Ishikawa (cell line): ENCODE results near the gene R3HDM2.

Experiments
- CEBPB ChIP-seq: IDR thresholded peaks from 2 replicates; pipeline ENCODE4 v1.6.1; 2012
- CREB1 ChIP-seq: IDR thresholded peaks from 2 replicates; pipeline ENCODE4 v1.6.1; 2012; ENCODE audit warnings: low read depth
- EGR1 ChIP-seq: IDR thresholded peaks from 2 replicates; pipeline ENCODE4 v1.6.1; 2012
- EP300 ChIP-seq: IDR thresholded peaks from 2 replicates; pipeline ENCODE4 v1.6.1; 2012; ENCODE audit warnings: borderline replicate concordance
- FOXM1 ChIP-seq: IDR thresholded peaks from 2 replicates; pipeline ENCODE4 v1.6.1; 2012; ENCODE audit warnings: low read depth, borderline replicate concordance
- NFIC ChIP-seq: IDR thresholded peaks from 2 replicates; pipeline ENCODE4 v1.6.1; 2012
- RAD21 ChIP-seq: IDR thresholded peaks from 2 replicates; pipeline ENCODE4 v1.6.1; 2012; ENCODE audit warnings: low read depth
- TAF1 ChIP-seq: IDR thresholded peaks from 2 replicates; pipeline ENCODE4 v1.6.1; 2012; ENCODE audit warnings: low read depth, mild to moderate bottlenecking
- TCF12 ChIP-seq: IDR thresholded peaks from 2 replicates; pipeline ENCODE4 v1.6.1; 2012; ENCODE audit warnings: low read depth
- TEAD4 ChIP-seq: IDR thresholded peaks from 2 replicates; pipeline ENCODE4 v1.6.1; 2012
- YY1 ChIP-seq: IDR thresholded peaks from 2 replicates; pipeline ENCODE4 v1.6.1; 2012; ENCODE audit warnings: low read depth
- ZBTB7A ChIP-seq: IDR thresholded peaks from 2 replicates; pipeline ENCODE4 v1.6.1; 2012; ENCODE audit warnings: low read depth
- TF ChIP-seq, protein P1 (sequence below): IDR thresholded peaks from 2 replicates; pipeline ENCODE4 v1.6.1; 2012
- TF ChIP-seq, protein P2 (sequence below): IDR thresholded peaks from 2 replicates; pipeline ENCODE4 v1.6.1; 2012; ENCODE audit warnings: low read depth, mild to moderate bottlenecking
- TF ChIP-seq, protein P3 (sequence below): IDR thresholded peaks from 2 replicates; pipeline ENCODE4 v1.6.1; 2012

R3HDM2 gene

DNA sequence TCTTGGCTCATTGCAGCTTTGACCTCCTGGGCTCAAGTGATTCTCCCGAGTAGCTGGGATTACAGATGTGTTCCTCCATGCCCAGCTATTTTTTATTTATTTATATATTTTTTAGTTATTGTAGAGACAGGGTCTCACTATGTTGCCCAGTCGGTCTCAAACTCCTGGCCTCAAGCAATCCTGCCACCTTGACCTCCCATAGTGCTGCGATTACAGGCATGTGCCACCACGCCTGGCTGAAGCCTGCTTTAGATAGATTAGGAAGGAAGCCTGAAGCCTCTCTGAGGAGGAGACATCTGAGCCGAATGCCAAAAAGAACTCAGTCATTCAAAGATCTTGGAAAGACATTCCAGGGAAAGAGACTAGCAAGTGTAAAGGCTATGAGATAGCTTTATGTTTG is 13.9 kb upstream of the R3HDM2 start:
- no peak for TF ChIP-seq NFIC
- TF ChIP-seq TAF1: no peak
- TF ChIP-seq, protein P1, sequence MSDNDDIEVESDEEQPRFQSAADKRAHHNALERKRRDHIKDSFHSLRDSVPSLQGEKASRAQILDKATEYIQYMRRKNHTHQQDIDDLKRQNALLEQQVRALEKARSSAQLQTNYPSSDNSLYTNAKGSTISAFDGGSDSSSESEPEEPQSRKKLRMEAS: no peak
- TF ChIP-seq CEBPB: no peak
- no peak for TF ChIP-seq FOXM1
- no peak for TF ChIP-seq ZBTB7A
- TF ChIP-seq, protein P2, sequence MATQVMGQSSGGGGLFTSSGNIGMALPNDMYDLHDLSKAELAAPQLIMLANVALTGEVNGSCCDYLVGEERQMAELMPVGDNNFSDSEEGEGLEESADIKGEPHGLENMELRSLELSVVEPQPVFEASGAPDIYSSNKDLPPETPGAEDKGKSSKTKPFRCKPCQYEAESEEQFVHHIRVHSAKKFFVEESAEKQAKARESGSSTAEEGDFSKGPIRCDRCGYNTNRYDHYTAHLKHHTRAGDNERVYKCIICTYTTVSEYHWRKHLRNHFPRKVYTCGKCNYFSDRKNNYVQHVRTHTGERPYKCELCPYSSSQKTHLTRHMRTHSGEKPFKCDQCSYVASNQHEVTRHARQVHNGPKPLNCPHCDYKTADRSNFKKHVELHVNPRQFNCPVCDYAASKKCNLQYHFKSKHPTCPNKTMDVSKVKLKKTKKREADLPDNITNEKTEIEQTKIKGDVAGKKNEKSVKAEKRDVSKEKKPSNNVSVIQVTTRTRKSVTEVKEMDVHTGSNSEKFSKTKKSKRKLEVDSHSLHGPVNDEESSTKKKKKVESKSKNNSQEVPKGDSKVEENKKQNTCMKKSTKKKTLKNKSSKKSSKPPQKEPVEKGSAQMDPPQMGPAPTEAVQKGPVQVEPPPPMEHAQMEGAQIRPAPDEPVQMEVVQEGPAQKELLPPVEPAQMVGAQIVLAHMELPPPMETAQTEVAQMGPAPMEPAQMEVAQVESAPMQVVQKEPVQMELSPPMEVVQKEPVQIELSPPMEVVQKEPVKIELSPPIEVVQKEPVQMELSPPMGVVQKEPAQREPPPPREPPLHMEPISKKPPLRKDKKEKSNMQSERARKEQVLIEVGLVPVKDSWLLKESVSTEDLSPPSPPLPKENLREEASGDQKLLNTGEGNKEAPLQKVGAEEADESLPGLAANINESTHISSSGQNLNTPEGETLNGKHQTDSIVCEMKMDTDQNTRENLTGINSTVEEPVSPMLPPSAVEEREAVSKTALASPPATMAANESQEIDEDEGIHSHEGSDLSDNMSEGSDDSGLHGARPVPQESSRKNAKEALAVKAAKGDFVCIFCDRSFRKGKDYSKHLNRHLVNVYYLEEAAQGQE: no peak
- TF ChIP-seq CREB1: no peak

DNA sequence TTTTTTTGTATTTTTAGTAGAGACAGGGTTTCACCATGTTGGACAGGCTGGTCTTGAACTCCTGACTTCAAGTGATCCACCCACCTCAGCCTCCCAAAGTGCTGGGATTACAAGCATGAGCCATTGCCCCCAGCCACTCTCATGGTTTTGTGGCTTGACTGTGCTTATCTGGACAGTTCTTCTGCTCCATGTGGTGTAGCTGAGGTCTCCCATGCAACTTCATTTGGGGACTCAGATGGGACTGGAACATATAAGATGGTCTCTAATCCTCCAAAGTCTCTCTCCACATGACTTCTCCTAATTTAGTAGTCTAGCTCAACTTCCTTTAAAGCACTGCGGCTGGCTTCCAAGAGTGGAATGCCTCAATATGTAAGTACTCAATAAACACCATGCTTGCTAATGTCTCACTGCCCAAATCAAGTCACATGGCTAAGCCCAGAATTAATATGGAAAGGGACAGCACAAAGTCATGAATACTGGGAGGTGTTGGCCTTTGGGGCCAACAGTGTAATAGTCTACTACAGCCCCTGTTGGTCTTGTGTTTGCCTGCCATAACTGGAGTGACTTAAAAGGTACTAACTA is 11.1 kb upstream of the R3HDM2 start:
- TF ChIP-seq TCF12 (no peak), NFIC (no peak), CEBPB (no peak), CREB1 (no peak), TEAD4 (no peak)
- TF ChIP-seq, protein P3, sequence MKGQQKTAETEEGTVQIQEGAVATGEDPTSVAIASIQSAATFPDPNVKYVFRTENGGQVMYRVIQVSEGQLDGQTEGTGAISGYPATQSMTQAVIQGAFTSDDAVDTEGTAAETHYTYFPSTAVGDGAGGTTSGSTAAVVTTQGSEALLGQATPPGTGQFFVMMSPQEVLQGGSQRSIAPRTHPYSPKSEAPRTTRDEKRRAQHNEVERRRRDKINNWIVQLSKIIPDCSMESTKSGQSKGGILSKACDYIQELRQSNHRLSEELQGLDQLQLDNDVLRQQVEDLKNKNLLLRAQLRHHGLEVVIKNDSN: no peak

DNA sequence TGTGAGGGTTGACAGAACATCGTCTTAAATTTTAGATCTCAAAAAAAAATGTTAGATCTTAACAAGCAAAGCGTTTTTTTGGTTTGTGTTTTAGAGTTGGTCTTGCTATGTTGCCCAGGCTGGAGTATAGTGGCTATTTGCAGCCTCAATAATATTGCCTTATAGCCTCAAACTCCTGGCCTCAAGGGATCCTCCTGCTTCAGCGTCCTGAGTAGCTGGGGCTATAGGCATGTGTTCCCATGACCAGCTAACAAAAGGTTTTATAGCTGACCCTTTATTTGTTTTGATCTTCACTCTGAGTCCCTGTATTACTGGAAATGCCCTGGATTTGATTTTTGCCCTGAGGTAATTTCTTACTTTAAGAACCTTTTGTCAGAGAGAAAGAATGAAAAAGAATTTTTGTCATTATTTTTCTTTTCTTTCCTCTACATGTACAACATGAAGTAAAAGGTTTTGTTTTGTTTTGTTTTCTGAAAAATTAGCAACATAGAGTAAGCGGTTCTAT is 9.0 kb upstream of the R3HDM2 start:
- TF ChIP-seq TEAD4 (no peak), FOXM1 (no peak), TAF1 (no peak)

DNA sequence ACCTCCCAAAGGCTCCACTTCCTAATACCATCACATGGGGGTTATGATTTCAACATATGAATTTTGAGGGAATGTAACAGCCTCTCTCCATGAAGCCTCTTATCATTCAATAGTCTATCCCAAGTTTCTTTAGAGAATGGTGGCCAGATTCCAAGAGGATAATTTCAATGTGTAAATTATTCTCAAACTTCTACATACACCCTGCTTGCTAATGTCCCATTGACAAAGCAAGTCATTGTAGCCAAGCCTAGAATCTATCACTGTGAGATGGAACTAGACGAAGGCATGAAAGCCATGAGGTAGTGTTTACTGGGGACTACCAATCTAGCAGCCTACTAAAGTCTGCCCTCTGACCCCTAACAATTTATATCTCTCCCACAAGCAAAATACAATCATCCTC is 7.6 kb upstream of the R3HDM2 start:
- TF ChIP-seq, protein P3: no peak
- no peak for TF ChIP-seq CREB1
- TF ChIP-seq TEAD4: no peak
- TF ChIP-seq, protein P2: no peak
- TF ChIP-seq EP300: no peak
- TF ChIP-seq NFIC: no peak

DNA sequence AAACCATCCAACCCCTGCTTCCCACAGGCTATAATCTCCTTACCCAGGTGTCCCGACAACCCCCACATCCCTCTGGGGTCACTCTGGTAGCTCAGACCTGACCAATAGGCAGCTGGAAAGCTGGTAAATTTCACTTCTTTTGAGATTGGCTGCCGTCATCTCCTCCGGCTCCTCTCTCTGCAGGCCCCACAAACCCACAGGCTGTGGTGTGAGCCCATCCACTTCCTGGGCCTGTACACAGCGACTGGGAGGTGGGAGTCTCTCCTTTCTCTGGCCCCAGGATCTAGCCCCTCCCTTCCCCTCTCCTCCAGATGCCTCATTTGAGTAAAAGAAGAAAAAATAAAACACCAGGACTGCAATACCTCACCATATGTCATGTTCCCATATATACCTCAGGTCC is 4.5 kb upstream of the R3HDM2 start:
- TF ChIP-seq CREB1: no peak
- TF ChIP-seq RAD21: no peak
- TF ChIP-seq TEAD4: no peak
- TF ChIP-seq CEBPB: no peak
- no peak for TF ChIP-seq TCF12
- TF ChIP-seq YY1: no peak
- no peak for TF ChIP-seq EP300
- TF ChIP-seq ZBTB7A: no peak
- no peak for TF ChIP-seq NFIC
- no peak for TF ChIP-seq EGR1
- TF ChIP-seq TAF1: no peak
- TF ChIP-seq, protein P3: no peak
- no peak for TF ChIP-seq FOXM1
- TF ChIP-seq, protein P2: no peak
- TF ChIP-seq, protein P1: no peak
